Measurements from ENCODE around the gene ZNF107. TPM values are rescaled to one million over a fixed set of nuclear protein-coding genes. Genes with fewer than 3 reads are reported as not detected.

Gene ZNF107
- total and polyA plus RNA-seq, 2 of the 8 experiments (the other 6 are each of a cell fraction or from before 2014, with no cell fraction given), result 3.4 to 31.0 TPM

DNA sequence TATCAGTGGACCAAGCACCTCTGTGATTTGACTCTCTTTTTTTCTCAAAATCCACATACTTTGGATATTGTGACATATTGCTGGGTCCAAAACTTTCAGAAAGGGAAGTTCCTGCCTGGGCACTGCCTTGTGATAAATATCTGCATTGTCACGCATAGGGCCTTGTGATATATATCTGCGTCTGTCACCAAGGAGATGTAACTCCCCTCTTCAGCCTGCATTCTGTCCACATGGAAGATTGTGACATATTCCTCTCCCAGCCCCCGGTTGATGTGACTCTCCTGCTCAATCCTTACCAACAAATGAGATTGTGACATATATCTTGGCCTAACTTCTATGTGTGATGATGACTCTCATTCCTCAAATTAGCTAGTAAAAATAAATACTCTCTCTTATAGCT, 25.4 kb upstream of the ZNF107 start:
- no peak for FAIRE-seq
- WGBS, 2 experiments (ENCODE audit: extremely low coverage in 1 of 2, insufficient coverage in 1 of 2, insufficient read length in 1 of 2, insufficient replicate concordance in 2 of 2, low coverage in 1 of 2, low lambda C conversion rate in 2 of 2, missing lambda C conversion rate in 1 of 2), result 71% methylated on average over 3 of the region's 3 CpGs; no CpG with 5 or more reads in 1 of the 2 experiments
- no peak overlapping the region for H2BK120ac ChIP-seq (replicated peaks; ENCODE audit: low read depth, low read length)
- no peak for TF ChIP-seq HDAC6 (IDR thresholded peaks at IDR 0.05; ENCODE audit: low read depth, low read length)
- TF ChIP-seq KDM1A (IDR thresholded peaks at IDR 0.05; ENCODE audit: borderline replicate concordance, low read length), result no peak
- TF ChIP-seq CTCF (IDR thresholded peaks at IDR 0.05; ENCODE audit: control extremely low read depth in 1 of 3, insufficient read depth in 1 of 3, low read depth in 1 of 3, low read length in 3 of 3), result no peak
- no peak for TF ChIP-seq POLR2A (IDR thresholded peaks at IDR 0.05; ENCODE audit: control extremely low read depth in 1 of 2, low read depth in 2 of 2, low read length in 2 of 2)
- no peak for TF ChIP-seq KDM5A (IDR thresholded peaks at IDR 0.05; ENCODE audit: low read length)
- TF ChIP-seq EZH2 (IDR thresholded peaks at IDR 0.05; ENCODE audit: low read depth, low read length, severe bottlenecking), result no peak
- TF ChIP-seq SP2 (IDR thresholded peaks at IDR 0.05; ENCODE audit: low read length), result no peak
- no peak for TF ChIP-seq CBX5 (IDR thresholded peaks at IDR 0.05; ENCODE audit: low read depth, low read length)
- no peak for TF ChIP-seq CHD1 (IDR thresholded peaks at IDR 0.05; ENCODE audit: low read depth, low read length)
- no peak for TF ChIP-seq RAD21 (IDR thresholded peaks at IDR 0.05 in 1 of 2, conservative IDR thresholded peaks at IDR 0.05 in 1 of 2; ENCODE audit: low read depth in 2 of 2, low read length in 2 of 2)
- TF ChIP-seq EP300 (IDR thresholded peaks at IDR 0.05; ENCODE audit: borderline replicate concordance in 1 of 2, low read depth in 2 of 2, low read length in 2 of 2), result no peak
- TF ChIP-seq CHD2 (IDR thresholded peaks at IDR 0.05; ENCODE audit: low read length), result no peak

More for the DNA sequence above, 25.4 kb upstream of the ZNF107 start:
- Histone ChIP-seq H3K9me3 (ENCODE audit: insufficient read depth in 2 of 2, low read depth in 1 of 2, low read length in 1 of 2) (peaks cover 79 to 89% of the 10 kb centered on the region in 2 experiments), H3K36me3 (ENCODE audit: control insufficient read depth in 2 of 4, insufficient read depth in 4 of 4, low read length in 3 of 4) (no peaks in the 10 kb centered on the region; a peak in 2 of 8 replicates), H3K18ac (ENCODE audit: extremely low read depth, low read length) (no peak overlapping the region), H3K23me2 (ENCODE audit: low read depth, low read length) (no peaks in the 10 kb centered on the region), H2BK12ac (ENCODE audit: low read depth, low read length) (no peak overlapping the region), H4K91ac (replicated peaks; ENCODE audit: insufficient read length, low read length) (no peak overlapping the region), H3K23ac (ENCODE audit: insufficient read length) (no peak overlapping the region), H2AK5ac (ENCODE audit: low read depth, low read length) (no peak overlapping the region), H3K4me3 (ENCODE audit: extremely low read depth in 1 of 4, insufficient read depth in 2 of 4, low read depth in 3 of 4, low read length in 4 of 4) (no peak overlapping the region), H3K4me2 (ENCODE audit: insufficient read depth in 1 of 2, low read depth in 2 of 2, low read length in 2 of 2) (no peak overlapping the region), H3K27ac (ENCODE audit: low read depth, low read length) (no peak overlapping the region), H3K14ac (ENCODE audit: insufficient read length) (no peak overlapping the region), H4K5ac (ENCODE audit: insufficient read length, low read depth, low read length) (no peak overlapping the region), H2BK20ac (ENCODE audit: low read length) (no peak overlapping the region), H4K8ac (ENCODE audit: extremely low read depth, insufficient read depth, low read length) (no peak overlapping the region), H3K79me2 (ENCODE audit: control insufficient read depth in 1 of 2, insufficient read depth in 2 of 2, low read length in 2 of 2) (no peaks in the 10 kb centered on the region), H3K79me1 (ENCODE audit: low read depth, low read length) (no peaks in the 10 kb centered on the region), H3K27me3 (replicated peaks in 1 of 4; ENCODE audit: control insufficient read depth in 3 of 4, extremely low read depth in 1 of 4, insufficient read depth in 3 of 4, low read length in 3 of 4) (no peaks in the 10 kb centered on the region), H4K20me1 (replicated peaks in 1 of 2; ENCODE audit: control insufficient read depth in 1 of 2, insufficient read depth in 2 of 2, low read length in 2 of 2) (no peaks in the 10 kb centered on the region), H3K9ac (replicated peaks in 1 of 4; ENCODE audit: extremely low read depth in 1 of 4, low read depth in 3 of 4, low read length in 3 of 4) (no peak overlapping the region), H3K56ac (replicated peaks; ENCODE audit: insufficient read length, low read depth, low read length) (no peak overlapping the region), H2BK15ac (ENCODE audit: low read length) (no peak overlapping the region), H2BK5ac (ENCODE audit: low read depth, low read length) (no peak overlapping the region), H3K4ac (replicated peaks; ENCODE audit: insufficient read length, low read depth, low read length) (no peak overlapping the region), H3K4me1 (replicated peaks in 1 of 4; ENCODE audit: control insufficient read depth in 3 of 4, insufficient read depth in 4 of 4, low read length in 3 of 4) (no peaks in the 10 kb centered on the region), H2AFZ (ENCODE audit: low read length) (no peak overlapping the region)
- ChIA-PET POLR2A (ENCODE audit: partially characterized antibody) (no interaction called here), CTCF (ENCODE audit: partially characterized antibody) (no interaction called here)
- DNase-seq (ENCODE audit: low read depth in 1 of 2, low spot score in 2 of 2), result no peak
